Measurements from ENCODE around the gene TUBB4A. TPM values are rescaled to one million over a fixed set of nuclear protein-coding genes. Genes with fewer than 3 reads are reported as not detected.

TUBB4A gene
- polyA plus RNA-seq, 2 of the 4 experiments (the other 2 are of a cell fraction) = 2.2 to 15.4 TPM

- Histone ChIP-seq H3K4me3 (peak overlapping the region; percentile 76), H3K9me3 (no peaks in the 10 kb centered on the region), H3K27ac (peak overlapping the region; percentile 98 to 99; a peak in 5 of 6 replicates), H3K4me2 (peak overlapping the region; percentile 98), H3K4me1 (peaks cover 36% of the 10 kb centered on the region)
- CTCF ChIA-PET = interaction anchor here (0.7 kb wide), 1 partner anchor 9 kb away, joined by 3 read pairs; no protein-coding TSS in a partner anchor
- FAIRE-seq (no peak), ATAC-seq (peak in 1 of 2 experiments; percentile 4; a peak in 1 of 6 replicates), DNase-seq (ENCODE audit: low read depth in 1 of 2, low spot score in 1 of 2) (peak in 1 of 2 experiments; percentile 45)
- 19% methylated on average over 28 of the region's 31 CpGs for WGBS (ENCODE audit: missing lambda C conversion rate)
- POLR2A ChIA-PET = interaction anchor here (0.9 kb wide), 1 partner anchor 101 kb away, joined by 3 read pairs; no protein-coding TSS in a partner anchor
- TF ChIP-seq MYC (IDR thresholded peaks at IDR 0.05; ENCODE audit: borderline replicate concordance, low read length) (no peak), SMC3 (IDR thresholded peaks at IDR 0.05) (no peak), JUNB (IDR thresholded peaks at IDR 0.05) (no peak), CTCF (IDR thresholded peaks at IDR 0.05) (no peak), BHLHE40 (IDR thresholded peaks at IDR 0.05; ENCODE audit: low read depth, low read length) (no peak), HEYL (CRISPR knock-in tag; IDR thresholded peaks at IDR 0.05) (no peak), ZC3H11A (IDR thresholded peaks at IDR 0.05) (no peak), ESRRA (IDR thresholded peaks at IDR 0.05; ENCODE audit: borderline replicate concordance, low read length) (no peak), ZSCAN20 (CRISPR knock-in tag; IDR thresholded peaks at IDR 0.05) (no peak), CBX8 (IDR thresholded peaks at IDR 0.05) (no peak), RAD21 (conservative IDR thresholded peaks at IDR 0.05 in 1 of 2, IDR thresholded peaks at IDR 0.05 in 1 of 2) (no peak), ZFP36 (IDR thresholded peaks at IDR 0.05; ENCODE audit: borderline replicate concordance, partially characterized antibody) (no peak), FOSL2 (IDR thresholded peaks at IDR 0.05) (no peak), FOSL2 (CRISPR knock-in tag; IDR thresholded peaks at IDR 0.05) (no peak), POLR2AphosphoS2 (conservative IDR thresholded peaks at IDR 0.05; ENCODE audit: low read length) (no peak), NR3C1 (IDR thresholded peaks at IDR 0.05) (no peak), CHD2 (IDR thresholded peaks at IDR 0.05; ENCODE audit: low read length, partially characterized antibody) (no peak)
- TF ChIP-seq, protein P1, sequence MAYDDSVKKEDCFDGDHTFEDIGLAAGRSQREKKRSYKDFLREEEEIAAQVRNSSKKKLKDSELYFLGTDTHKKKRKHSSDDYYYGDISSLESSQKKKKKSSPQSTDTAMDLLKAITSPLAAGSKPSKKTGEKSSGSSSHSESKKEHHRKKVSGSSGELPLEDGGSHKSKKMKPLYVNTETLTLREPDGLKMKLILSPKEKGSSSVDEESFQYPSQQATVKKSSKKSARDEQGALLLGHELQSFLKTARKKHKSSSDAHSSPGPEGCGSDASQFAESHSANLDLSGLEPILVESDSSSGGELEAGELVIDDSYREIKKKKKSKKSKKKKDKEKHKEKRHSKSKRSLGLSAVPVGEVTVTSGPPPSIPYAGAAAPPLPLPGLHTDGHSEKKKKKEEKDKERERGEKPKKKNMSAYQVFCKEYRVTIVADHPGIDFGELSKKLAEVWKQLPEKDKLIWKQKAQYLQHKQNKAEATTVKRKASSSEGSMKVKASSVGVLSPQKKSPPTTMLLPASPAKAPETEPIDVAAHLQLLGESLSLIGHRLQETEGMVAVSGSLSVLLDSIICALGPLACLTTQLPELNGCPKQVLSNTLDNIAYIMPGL (CRISPR knock-in tag; IDR thresholded peaks at IDR 0.05; ENCODE audit: borderline replicate concordance) = no peak
- TF ChIP-seq, protein P2, sequence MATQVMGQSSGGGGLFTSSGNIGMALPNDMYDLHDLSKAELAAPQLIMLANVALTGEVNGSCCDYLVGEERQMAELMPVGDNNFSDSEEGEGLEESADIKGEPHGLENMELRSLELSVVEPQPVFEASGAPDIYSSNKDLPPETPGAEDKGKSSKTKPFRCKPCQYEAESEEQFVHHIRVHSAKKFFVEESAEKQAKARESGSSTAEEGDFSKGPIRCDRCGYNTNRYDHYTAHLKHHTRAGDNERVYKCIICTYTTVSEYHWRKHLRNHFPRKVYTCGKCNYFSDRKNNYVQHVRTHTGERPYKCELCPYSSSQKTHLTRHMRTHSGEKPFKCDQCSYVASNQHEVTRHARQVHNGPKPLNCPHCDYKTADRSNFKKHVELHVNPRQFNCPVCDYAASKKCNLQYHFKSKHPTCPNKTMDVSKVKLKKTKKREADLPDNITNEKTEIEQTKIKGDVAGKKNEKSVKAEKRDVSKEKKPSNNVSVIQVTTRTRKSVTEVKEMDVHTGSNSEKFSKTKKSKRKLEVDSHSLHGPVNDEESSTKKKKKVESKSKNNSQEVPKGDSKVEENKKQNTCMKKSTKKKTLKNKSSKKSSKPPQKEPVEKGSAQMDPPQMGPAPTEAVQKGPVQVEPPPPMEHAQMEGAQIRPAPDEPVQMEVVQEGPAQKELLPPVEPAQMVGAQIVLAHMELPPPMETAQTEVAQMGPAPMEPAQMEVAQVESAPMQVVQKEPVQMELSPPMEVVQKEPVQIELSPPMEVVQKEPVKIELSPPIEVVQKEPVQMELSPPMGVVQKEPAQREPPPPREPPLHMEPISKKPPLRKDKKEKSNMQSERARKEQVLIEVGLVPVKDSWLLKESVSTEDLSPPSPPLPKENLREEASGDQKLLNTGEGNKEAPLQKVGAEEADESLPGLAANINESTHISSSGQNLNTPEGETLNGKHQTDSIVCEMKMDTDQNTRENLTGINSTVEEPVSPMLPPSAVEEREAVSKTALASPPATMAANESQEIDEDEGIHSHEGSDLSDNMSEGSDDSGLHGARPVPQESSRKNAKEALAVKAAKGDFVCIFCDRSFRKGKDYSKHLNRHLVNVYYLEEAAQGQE (IDR thresholded peaks at IDR 0.05) = no peak
These were observed 30.3 kb upstream of the TUBB4A start for GRCh38 chr19:6532244-6532999.

DNA sequence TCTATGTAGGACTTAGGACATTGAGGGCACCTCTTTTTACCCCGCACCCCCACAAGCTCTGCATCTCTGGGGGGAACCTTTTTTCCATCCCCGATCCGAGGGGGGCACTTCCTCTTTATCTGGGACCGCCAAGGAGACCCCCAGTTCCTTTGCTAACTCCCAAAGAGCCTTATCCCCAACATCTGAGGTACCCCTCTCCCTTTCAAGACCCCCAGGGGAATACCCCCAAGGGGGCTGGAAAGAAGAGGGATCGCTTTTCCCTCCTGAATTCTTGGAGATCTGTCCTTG lies 29.8 kb upstream of the TUBB4A start:
- peak overlapping the region; percentile 98 to 99; a peak in 5 of 6 replicates for H3K27ac ChIP-seq
- POLR2A ChIA-PET = interaction anchor here (0.9 to 1.6 kb wide), 2 partner anchors 9 to 101 kb away, joined by 3 to 4 read pairs; no protein-coding TSS in a partner anchor
- CTCF ChIA-PET = no interaction called here

More for the DNA sequence above, 29.8 kb upstream of the TUBB4A start:
- H3K4me2 ChIP-seq = peak overlapping the region; percentile 98
- TF ChIP-seq CHD2 (IDR thresholded peaks at IDR 0.05; ENCODE audit: low read length, partially characterized antibody) = no peak
- TF ChIP-seq GATA3 (IDR thresholded peaks at IDR 0.05; ENCODE audit: borderline replicate concordance) = no peak
- TF ChIP-seq, protein P2 (IDR thresholded peaks at IDR 0.05) = no peak
- no peak for TF ChIP-seq FOXS1 (CRISPR knock-in tag; IDR thresholded peaks at IDR 0.05)
- TF ChIP-seq ZNF302 (CRISPR knock-in tag; IDR thresholded peaks at IDR 0.05) = no peak
- TF ChIP-seq POLR2A (IDR thresholded peaks at IDR 0.05; ENCODE audit: low read length) = no peak
- TF ChIP-seq EHF (CRISPR knock-in tag; IDR thresholded peaks at IDR 0.05) = no peak
- WGBS (ENCODE audit: missing lambda C conversion rate) = 13% methylated on average over 5 of the region's 5 CpGs
- FAIRE-seq = no peak
- H3K9me3 ChIP-seq = no peaks in the 10 kb centered on the region
- H3K4me3 ChIP-seq = peak overlapping the region; percentile 76
- no peak for ATAC-seq
- H3K4me1 ChIP-seq = peaks cover 32% of the 10 kb centered on the region
- no peak for DNase-seq (ENCODE audit: low read depth in 1 of 2, low spot score in 1 of 2)

Data from A549 (cell line).